ENCODE results near the gene GTF3C1.

- TF ChIP-seq EP300 (IDR thresholded peaks at IDR 0.05; ENCODE audit: borderline replicate concordance in 1 of 2, low read depth in 2 of 2, low read length in 2 of 2) (no peak), CTCF (IDR thresholded peaks at IDR 0.05; ENCODE audit: control extremely low read depth in 1 of 3, insufficient read depth in 1 of 3, low read depth in 1 of 3, low read length in 3 of 3) (no peak), POLR2A (IDR thresholded peaks at IDR 0.05; ENCODE audit: control extremely low read depth in 1 of 2, low read depth in 2 of 2, low read length in 2 of 2) (no peak), RBBP5 (IDR thresholded peaks at IDR 0.05; ENCODE audit: borderline replicate concordance, low read depth, low read length) (no peak), EZH2 (IDR thresholded peaks at IDR 0.05; ENCODE audit: low read depth, low read length, severe bottlenecking) (no peak), NANOG (IDR thresholded peaks at IDR 0.05; ENCODE audit: insufficient read depth, low read depth, low read length, poor library complexity, severe bottlenecking) (no peak), ZNF274 (IDR thresholded peaks at IDR 0.05; ENCODE audit: borderline replicate concordance, extremely low read depth, low read length) (no peak), GTF2F1 (IDR thresholded peaks at IDR 0.05; ENCODE audit: borderline replicate concordance, low read depth, low read length) (no peak), ATF3 (IDR thresholded peaks at IDR 0.05; ENCODE audit: insufficient read depth, low read depth, low read length) (no peak), CHD2 (IDR thresholded peaks at IDR 0.05; ENCODE audit: low read length) (no peak), RFX5 (IDR thresholded peaks at IDR 0.05; ENCODE audit: borderline replicate concordance, low read depth, low read length) (no peak), CREB1 (IDR thresholded peaks at IDR 0.05) (no peak), BCL11A (IDR thresholded peaks at IDR 0.05; ENCODE audit: low read depth in 2 of 2, low read length in 2 of 2) (no peak)
- TF ChIP-seq, protein P1, sequence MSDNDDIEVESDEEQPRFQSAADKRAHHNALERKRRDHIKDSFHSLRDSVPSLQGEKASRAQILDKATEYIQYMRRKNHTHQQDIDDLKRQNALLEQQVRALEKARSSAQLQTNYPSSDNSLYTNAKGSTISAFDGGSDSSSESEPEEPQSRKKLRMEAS (IDR thresholded peaks at IDR 0.05), result no peak
These were observed 308 bp downstream of the GTF3C1 start for GRCh38 chr16:27549464-27549745.
